ENCODE data around the gene PVALEF. TPM values are rescaled to one million over a fixed set of nuclear protein-coding genes. Genes with fewer than 3 reads are reported as not detected.
A peak's percentile ranks its signal among the peaks of the same experiment; 100 is the strongest.
"Not testable (repeated sequence)": the region's sequence is repeated elsewhere in the genome, so short reads cannot be mapped to it uniquely, and the experiment has no call there.

Gene PVALEF
- polyA plus RNA-seq, 4 donors = 0.13 to 0.79 (median 0.45) TPM

DNA sequence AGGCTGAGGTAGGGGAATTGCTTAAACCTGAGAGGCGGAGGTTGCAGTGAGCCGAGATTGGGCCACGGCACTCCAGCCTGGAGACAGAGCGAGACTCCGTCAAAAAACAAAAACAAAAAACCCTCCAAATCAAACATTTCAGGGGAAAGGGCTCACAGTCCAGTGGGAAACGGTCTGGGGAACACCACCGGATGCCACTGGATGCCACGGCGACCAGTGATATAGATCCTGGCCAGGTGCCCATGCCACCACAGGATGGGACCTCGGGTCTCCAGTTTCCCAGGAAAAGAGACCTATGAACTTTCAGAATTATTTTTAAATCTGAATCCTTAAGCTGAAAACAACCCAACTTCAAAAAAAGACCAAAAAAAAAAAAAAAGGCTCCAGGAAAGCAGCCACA, 45.2 kb downstream of the PVALEF start:
- DNase-seq (ENCODE audit: low read depth in 4 of 4, low spot score in 2 of 4) = no peak

DNA sequence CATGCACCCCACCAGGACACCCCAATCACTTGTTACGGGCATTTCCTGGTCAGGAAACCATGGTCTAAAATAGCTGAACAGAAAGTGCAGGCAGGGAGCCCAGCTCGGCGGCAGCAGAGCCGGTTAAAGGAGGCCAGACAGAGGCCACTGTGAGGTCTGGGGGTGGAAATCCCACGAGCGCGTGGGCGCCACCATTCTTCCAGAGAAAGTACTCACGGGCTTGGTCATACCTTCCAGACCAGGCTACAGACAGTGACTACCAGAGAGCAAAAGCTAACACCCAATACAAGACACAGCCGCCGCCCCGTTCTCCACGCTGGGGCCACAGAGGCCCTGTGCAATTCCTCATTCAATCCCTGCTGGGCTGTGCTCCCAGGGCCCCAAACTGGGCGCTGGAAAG, 45.6 kb downstream of the PVALEF start:
- no peak for DNase-seq (ENCODE audit: low read depth in 4 of 4, low spot score in 2 of 4)

DNA sequence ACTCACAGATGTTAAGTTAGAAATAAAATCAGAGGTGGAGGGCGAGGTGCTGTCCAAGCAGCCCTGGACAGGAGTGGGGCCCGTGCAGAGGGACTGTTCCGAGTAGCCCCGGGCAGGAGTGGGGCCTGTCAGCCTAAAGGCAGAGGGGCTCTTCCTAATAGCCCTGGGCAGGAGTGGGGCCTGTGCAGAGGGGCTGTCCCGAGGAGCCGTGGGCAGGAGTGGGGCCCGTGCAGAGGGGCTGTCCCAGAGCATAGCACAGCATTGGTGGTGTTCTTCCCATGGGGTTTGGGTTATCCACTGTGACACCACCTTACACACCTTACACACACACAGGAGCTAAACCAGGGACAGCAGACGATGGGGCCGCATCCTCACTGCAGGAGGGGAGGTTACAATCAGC, 47.1 kb downstream of the PVALEF start:
- DNase-seq (ENCODE audit: low read depth in 4 of 4, low spot score in 2 of 4) = no peak

DNA sequence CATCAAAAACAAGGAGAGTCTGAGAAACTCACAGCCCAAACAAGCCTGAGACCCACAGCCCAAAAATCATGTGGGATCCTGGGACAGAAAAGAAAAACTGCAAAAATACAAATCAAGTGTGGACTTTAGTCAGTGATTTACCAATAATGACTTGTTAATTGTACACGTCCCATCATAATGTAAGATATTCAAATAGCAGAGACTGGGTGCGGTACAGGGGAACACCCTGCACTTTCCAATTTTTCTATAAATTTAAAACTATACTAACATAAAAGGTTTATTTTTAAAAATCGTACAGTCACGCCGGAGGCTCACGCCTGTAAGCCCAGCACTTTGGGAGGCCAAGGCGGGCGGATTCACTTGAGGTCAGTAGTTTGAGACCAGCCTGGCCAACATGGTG, 48.7 kb downstream of the PVALEF start:
- DNase-seq (ENCODE audit: low read depth in 4 of 4, low spot score in 2 of 4) = no peak

DNA sequence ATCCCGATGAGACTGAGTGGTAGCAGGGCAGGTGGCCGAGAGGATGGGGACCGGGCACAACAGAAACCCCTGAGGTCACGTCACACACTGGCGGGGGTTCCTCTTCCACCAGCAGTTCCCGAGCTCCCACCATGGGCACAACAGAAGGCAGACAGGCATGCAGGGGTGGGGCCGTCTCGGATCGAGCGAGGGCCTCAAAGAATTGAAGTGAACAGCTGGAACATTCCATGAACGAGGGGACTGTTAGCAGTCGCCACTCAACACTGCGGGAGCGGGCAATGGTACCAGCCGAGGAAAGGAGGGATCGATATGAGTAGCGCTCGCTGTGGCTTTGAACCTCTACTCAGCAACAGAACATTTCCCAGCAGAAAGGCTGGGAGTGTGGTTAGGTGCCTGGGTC, 52.2 kb downstream of the PVALEF start:
- DNase-seq (ENCODE audit: low read depth in 4 of 4, low spot score in 2 of 4) = no peak

DNA sequence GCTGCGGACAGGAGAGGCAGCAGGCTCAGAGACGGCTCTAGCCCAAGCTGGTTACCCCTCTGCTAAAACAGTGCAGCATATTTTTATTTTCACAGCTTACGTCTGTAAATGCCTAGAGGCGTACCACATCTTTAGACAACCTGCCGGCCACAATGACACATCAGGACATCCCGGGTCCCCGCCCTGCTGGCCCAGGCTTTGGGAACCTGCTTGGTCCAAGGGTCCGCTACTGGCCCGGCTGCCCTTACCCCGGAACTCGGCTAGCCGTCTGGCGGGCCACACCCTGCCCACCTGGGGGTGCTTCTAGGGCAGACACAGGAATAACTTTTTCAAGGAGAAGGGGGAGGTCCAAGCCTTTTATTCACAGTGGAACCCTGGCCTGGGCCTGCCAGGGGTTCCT, 53.2 kb downstream of the PVALEF start:
- DNase-seq (ENCODE audit: low read depth in 4 of 4, low spot score in 2 of 4) = no peak

DNA sequence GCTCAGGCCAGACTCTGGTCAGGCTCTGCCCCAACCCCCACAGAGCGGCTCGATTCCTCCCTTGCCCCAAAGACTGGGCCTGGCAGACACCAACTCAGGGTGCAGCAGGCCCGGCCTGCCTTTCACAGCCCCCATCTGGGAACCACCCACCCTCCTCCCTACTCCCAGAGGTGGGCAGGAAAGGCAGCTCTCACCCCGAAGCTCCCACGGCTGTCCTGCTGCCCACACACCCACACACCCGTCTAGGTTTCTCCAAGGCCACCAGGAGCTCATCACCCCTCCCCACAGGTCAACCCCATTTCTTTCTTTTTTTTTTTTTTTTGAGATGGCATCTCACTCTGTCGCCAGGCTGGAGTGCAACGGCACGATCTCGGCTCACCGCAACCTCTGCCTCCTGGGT, 53.7 kb downstream of the PVALEF start:
- no peak for DNase-seq (ENCODE audit: low read depth in 4 of 4, low spot score in 2 of 4)

DNA sequence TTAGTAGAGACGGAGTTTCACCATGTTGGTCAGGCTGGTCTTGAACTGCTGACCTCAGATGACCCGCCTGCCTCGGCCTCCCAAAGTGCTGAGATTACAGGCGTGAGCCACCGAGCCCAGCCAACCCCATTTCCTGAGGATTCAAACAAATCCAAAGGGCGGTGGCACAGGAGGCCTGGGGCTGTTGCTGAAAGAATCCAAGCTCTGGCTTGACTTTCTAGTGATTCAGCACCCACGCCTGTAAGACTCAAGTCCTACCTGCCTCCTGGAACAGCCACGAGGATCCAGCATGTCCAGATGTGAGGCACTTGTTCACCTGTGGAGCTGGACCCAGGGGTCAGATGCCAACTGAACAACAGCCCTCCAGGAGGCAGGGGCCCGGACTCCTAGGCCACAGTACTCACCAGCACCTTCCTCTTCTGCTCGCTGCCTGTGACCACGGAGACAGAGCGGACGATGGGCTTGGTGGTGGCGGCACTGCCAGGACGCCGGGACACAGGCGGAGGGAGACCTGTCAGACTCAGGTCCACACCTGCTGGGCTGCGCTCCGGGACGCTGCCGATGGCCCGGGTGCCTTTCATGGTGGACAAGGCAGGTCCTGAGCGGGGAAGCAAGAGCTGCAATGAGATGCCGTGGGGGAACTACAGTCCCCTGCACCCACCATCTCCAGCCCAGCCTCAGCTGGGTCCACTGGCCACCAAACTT, 54.3 kb downstream of the PVALEF start:
- DNase-seq (ENCODE audit: low read depth in 4 of 4, low spot score in 2 of 4) = no peak

DNA sequence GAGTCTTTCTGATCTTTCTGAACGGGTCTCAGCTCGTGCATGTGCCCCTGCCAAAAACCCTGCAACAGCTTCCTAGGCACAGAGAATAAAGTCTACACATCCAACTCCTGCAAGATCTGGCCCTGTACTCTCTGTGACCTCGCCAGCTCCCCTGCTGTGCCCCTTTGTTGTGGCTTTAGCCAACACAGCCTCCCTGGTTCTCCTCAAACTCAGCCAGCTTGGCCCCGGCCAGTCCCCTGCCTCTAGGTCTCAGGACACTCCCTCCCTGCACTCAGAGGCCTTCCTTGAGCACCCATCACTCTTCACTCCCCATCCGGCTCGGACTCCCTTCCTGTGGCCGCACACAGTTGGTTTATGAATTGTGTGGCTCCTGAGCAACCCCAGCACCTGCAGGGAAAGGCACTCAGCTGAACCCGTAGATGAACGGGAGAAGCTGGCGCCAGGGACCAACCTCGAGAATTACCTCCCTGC, 56.1 kb downstream of the PVALEF start:
- no peak for DNase-seq (ENCODE audit: low read depth in 4 of 4, low spot score in 2 of 4)

DNA sequence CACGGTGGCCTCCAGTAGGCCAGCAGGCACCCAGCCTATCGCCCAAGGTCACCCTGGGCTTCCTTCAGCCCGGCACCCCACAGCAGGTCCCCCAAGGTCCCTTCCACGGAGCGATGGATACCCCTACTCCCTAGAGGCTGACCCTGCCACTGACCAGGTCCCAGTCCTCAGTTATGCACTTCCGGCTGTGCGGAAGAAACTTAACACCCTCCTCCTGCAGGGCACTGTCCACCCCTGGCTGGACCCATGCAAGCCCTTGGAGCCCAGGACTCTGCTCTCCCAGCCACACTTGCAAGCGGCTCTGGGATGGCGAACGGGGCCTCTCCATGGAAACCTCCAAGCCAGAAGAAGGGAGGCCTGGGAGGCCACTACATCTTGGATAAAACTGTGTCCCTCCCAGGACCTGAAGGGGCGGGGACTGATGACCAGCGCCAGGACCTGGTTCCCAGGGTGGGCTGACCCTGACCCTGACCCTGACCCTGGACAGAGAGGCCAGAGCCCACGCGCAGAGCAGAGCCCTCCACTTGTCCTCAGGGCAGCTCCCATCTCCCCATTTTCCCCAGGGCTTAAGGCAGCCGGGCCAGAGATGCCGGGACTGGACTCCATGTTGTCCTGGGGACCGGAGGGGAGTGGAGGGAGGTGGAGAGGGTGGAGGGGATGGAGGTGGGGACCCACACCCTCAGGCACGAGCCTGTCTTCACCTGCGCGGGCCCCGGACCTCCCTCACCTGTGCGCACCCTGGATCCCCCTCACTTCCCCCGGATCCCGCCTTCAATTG, 56.7 kb downstream of the PVALEF start:
- DNase-seq (ENCODE audit: low read depth in 4 of 4, low spot score in 2 of 4) = no peak

DNA sequence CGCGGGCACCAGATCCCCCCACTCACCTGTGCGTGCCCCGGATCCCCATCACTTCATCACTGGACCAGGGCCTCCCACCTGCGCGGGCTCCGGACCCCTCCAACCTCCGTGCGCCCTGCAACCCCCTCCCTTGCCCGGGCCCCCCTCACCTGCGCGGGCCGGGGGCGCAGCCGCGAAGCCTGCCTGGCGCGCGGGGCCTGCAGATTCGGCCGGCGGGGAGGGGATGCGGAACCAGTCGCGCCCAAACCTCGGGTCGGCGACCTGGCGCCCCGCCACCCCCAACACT, 57.3 kb downstream of the PVALEF start:
- no peak for DNase-seq (ENCODE audit: low read depth in 4 of 4, low spot score in 2 of 4)

DNA sequence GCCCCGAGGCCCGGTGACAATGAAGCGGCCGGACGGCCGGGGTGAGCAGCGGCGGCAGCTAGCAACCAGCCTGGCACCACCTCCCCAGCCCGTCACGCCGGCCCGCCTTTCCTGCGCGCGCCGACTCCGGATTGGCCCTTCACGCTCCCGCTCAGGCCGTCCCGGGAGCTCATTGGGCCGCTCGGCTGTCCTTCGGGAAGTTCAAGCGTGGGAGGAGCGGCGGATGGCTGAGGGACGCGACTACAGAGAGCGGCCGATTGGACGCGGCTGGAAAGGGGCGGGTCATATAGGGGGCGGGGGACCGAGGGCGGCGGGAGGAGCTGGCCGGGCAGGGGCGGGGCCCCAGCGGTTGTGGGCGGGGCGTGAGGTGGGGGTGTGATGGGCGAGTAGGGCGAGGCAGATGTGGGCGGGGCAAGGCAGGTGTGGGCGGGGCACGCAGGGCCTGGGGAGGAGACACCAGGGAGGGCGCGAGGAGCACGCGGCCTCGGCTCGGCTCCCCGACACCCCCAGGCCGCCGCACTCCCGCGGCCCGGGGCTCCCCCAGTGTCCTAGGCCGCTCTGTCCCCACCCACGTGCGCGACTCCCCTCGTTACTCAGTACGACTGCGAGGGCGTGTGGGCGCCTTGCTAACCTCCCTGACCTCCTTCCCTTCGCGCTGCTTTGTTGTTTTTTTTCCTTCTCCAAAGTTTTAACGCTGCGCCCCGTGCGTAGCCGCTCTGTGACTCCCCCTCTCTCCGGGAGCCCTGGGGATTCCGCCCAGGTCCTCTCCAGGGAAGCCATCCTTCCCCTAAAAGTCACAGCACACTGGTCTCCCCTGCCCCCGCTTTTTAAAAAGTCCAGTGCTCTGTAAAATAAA, 57.8 kb downstream of the PVALEF start, which contains the start of gene CEP131:
CEP131 (minus strand) TSS at position 60 of the 856 bp plus-strand sequence. CDS start 2,909 bp downstream, outside the sequence.
- DNase-seq (ENCODE audit: low read depth in 4 of 4, low spot score in 2 of 4) = peak; percentile 88 to 94 (median 92)

DNA sequence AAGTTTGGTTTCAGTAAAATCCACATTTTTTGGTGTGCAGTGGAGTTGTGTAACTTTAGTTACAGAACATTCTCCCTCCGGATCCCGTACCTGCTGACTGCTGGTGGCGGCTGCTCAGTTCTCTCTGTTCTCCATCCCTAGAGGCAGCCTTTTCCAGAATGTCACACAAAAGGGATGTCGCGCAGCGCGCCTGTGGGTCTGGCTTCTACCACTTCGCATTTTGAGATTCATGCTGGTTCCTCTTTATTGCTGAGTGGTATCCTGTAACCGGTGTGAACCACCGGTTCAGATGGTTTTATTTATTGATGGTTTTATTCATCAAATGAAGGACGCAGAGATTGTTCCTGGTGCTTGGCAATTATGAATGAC, 58.4 kb downstream of the PVALEF start:
- DNase-seq (ENCODE audit: low read depth in 4 of 4, low spot score in 2 of 4) = no peak

DNA sequence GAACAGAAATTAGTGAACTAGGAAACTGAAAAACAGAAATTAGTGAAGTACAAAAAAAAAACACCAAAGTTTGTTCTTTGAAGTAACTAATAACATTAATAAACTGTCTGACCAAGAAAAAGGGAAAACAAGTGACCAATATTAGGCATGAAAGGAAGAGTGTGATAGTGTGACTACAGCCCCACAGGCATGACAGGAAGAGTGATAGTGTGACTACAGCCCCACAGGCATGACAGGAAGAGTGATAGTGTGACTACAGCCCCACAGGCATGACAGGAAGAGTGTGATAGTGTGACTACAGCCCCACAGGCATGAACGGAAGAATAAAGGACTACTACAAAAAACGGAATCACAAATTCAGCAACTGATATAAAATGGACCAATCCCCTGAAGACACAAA, 62.3 kb downstream of the PVALEF start:
- not testable (repeated sequence) for DNase-seq (ENCODE audit: low read depth in 4 of 4, low spot score in 2 of 4)

DNA sequence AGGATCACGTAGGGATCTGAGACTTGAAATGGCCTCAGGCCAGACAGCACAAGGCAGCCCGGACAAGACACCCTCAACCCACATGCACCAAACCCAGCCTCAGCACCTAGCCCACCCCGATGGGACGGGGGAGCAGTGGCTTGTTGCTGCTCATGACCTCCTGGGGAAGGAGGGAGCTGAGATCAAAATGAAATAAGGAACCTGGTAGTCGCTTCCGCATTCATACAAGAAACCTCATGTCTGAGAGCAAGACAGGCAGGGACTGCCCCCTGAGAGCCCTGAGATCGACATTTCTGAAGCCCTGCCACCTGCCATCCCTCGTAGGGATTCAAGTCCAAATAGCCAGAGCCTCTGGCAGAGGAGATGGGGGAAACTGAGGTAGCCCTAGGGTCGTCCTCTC, 63.1 kb downstream of the PVALEF start:
- DNase-seq (ENCODE audit: low read depth in 4 of 4, low spot score in 2 of 4) = no peak

DNA sequence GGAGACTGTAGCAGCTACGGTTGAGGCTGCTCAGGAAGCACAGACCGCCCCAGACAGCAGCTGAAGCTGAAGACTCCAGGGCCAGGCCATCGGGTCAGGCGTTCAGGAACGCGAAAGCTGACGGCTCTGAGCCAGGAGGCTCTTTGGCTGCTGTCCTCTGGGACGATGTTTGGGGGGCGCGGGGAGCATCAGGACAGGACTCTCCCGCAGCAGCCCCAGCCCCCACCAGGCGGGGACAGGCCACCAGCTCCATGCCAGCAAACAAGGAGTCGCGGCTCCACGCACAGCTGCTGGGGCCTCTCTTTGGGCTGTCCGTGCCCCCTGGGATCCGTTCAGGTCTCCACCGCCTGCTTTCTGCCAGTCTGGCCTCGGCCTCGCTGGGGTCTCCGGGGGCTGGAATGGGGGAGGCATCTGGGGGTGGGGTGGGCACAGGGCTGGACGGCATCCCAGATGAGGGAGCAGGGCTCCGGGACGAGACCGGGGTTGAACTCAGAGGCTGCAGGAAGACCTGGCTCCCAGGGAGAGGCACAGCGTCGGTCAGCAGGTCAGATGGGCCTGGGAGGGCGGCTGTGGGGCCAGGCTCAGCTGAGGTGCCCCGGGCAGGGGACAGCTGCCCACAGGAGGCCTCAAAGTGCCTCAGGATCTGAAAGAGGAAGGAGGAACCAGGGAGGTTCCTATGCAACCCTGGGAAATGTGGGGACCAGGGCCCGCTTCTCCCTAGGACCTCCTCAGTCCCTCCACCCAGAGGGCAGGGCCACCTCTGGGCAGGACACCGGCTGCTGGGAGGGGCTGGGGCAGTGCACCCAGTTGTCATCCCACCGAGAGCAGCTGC, 63.7 kb downstream of the PVALEF start:
- DNase-seq (ENCODE audit: low read depth in 4 of 4, low spot score in 2 of 4) = no peak

DNA sequence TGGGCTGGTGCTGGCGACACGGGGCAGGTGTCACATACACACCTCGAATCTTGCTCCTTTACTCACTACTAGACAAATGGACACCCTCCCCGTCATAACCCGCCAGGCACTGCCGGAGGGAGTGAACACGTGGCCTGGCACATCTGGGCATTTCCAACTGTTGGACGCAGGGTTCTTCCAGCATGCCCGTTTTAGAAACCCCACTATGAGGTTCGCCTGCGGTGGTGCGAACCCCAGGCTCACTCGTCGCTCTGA, 64.3 kb downstream of the PVALEF start:
- DNase-seq (ENCODE audit: low read depth in 4 of 4, low spot score in 2 of 4) = no peak

DNA sequence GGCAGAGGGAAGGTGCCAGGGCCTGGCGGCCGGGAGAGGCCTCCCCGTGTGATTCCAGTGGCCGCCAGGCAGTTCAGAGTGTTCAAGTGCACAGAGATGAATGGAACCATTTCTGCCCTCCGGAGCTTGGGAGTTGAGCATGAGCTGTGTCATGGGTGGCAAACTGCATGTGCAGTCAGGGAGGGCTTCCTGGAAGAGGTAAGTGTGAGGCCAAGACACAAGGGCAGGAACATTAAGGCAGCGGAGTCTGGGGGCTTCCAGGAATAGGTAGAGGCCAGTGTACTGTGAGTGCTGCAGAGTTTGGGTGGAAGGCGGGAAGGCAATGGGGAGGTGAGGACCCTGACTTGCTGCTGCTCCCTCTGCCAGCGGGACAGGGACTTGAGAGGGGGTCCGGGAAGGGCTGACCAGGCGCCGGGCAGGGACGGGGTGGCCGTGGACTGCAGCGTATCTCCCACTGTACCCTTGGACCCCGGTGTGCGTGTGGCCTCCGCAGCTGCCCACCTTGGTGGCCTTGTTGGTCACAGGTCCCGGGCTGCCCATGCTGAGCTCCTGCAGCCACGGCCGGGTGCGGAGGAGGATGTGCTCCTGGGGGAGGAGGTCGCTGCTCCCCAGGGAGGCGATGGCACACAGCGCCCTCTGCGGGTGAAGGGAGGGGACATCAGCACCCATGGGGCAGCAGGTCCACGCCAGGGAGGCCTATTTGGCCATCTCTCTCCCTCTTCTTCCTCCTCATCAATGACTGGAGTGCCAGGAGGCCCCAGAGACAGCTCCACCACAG, 64.9 kb downstream of the PVALEF start:
- no peak for DNase-seq (ENCODE audit: low read depth in 4 of 4, low spot score in 2 of 4)

DNA sequence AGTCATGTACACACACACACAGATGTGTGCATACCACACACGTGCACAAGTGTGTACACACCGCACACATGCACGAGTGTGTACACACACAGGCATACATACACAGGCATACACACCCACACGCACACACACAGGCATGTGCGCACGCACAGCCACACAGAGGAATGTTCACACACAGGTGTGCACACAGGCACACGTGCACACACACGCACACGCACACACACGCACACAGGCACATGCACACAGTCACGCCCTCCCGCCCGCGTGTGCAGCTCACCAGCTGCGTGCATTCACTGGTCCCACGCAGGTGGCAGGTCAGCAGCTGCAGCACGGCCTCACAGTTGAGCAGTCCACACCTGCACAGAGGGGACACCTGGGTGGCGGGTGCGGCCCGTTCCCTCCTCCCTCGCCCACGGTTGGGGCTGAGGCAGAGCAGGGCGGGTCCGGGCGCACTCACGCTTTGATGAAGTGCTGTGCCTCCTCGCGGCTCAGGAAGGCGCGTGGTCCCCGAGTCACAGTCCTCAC, 65.9 kb downstream of the PVALEF start:
- no peak for DNase-seq (ENCODE audit: low read depth in 4 of 4, low spot score in 2 of 4)

All from left renal cortex interstitium (tissue), 4 donors.